ENCODE results near the gene NCKAP5. TPM values are rescaled to one million over a fixed set of nuclear protein-coding genes. Genes with fewer than 3 reads are reported as not detected.

The NCKAP5 gene
- total and polyA plus RNA-seq, 8 donors, result 0.23 to 1.5 (median 0.44) TPM

DNA sequence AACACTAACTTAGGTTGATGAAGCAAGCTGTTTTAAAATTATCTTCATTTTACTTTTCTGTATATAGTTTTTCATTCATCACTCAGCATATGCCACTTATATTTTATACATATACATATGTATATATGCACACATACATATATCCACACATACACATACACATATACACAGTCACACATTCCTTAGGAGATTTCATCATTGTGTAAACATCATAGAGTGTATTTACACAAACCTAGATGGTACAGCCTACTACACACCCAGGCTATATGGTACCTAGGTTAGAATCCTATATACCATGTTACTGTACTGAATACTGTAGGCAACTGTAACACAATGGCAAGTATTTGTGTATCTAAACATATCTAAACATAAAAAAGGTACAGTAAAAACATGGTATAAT, 602.8 kb downstream of the NCKAP5 start:
- H3K27me3 ChIP-seq, result no peaks in the 10 kb centered on the region
- H3K36me3 ChIP-seq, result no peaks in the 10 kb centered on the region
- no peaks in the 10 kb centered on the region for H3K9me3 ChIP-seq
- TF ChIP-seq, protein P1, sequence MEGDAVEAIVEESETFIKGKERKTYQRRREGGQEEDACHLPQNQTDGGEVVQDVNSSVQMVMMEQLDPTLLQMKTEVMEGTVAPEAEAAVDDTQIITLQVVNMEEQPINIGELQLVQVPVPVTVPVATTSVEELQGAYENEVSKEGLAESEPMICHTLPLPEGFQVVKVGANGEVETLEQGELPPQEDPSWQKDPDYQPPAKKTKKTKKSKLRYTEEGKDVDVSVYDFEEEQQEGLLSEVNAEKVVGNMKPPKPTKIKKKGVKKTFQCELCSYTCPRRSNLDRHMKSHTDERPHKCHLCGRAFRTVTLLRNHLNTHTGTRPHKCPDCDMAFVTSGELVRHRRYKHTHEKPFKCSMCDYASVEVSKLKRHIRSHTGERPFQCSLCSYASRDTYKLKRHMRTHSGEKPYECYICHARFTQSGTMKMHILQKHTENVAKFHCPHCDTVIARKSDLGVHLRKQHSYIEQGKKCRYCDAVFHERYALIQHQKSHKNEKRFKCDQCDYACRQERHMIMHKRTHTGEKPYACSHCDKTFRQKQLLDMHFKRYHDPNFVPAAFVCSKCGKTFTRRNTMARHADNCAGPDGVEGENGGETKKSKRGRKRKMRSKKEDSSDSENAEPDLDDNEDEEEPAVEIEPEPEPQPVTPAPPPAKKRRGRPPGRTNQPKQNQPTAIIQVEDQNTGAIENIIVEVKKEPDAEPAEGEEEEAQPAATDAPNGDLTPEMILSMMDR (IDR thresholded peaks at IDR 0.05), result no peak
- intact Hi-C loops (cut with DNase I), result no loop called here
- H3K27ac ChIP-seq, result no peak overlapping the region
- no peak for ATAC-seq
- FAIRE-seq, result no peak
- H3K4me1 ChIP-seq, result no peaks in the 10 kb centered on the region
- DNase-seq, result no peak
- H3K4me3 ChIP-seq, result no peak overlapping the region

DNA sequence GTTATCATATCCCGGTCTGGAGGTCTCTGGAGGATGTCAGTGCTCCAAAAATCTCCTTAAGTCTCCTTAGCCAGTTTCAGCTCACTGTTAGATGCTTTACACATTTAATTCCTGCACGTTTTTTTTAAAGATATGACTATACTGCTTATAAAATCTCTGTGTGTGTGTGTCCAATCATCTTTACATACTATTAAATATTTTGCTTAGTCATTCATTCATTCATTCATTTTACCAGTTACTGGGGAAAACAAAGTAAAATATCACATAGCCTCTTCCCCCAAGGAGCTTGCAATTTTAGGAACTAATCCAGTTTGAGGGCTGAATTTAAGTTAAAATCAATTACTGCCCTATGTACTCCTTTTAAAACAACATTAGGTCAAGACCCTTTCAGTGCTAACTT, 605.1 kb downstream of the NCKAP5 start:
- H3K4me1 ChIP-seq, result no peaks in the 10 kb centered on the region
- no peak for FAIRE-seq
- WGBS, 2 donors, result 54 to 60% methylated on average over 2 of the region's 2 CpGs
- TF ChIP-seq, protein P1 (IDR thresholded peaks at IDR 0.05), result no peak
- H3K36me3 ChIP-seq, result no peaks in the 10 kb centered on the region
- no peak for ATAC-seq
- H3K9me3 ChIP-seq, result no peaks in the 10 kb centered on the region
- no peak for DNase-seq
- intact Hi-C loops (cut with DNase I), result no loop called here
- no peak overlapping the region for H3K4me3 ChIP-seq
- no peaks in the 10 kb centered on the region for H3K27me3 ChIP-seq
- H3K27ac ChIP-seq, result no peak overlapping the region

DNA sequence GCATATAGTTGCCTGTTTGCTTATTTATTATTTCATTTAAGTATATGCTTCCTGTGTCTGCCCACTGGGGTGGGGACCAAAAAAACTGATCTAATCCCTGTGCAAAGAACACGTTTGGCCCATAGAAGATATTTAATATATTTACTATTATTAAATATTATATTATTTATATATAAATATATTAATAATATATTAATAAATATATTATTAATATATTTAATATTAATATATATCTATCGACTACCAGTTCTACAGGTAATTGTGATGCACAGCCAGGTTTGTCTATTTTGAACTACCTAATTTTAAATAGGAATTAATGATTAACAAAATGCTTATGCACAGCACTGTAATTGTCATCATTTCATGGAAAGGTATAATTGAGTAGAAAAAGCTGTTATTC, 609.4 kb downstream of the NCKAP5 start:
- no peaks in the 10 kb centered on the region for H3K36me3 ChIP-seq
- H3K9me3 ChIP-seq, result no peaks in the 10 kb centered on the region
- no peaks in the 10 kb centered on the region for H3K4me1 ChIP-seq
- WGBS, 2 donors, result 76 to 84% methylated on average over 2 of the region's 2 CpGs
- TF ChIP-seq, protein P1 (IDR thresholded peaks at IDR 0.05), result no peak
- H3K27ac ChIP-seq, result no peak overlapping the region
- FAIRE-seq, result peak; percentile 13
- no peak for ATAC-seq
- intact Hi-C loops (cut with DNase I), result no loop called here
- no peak for DNase-seq
- no peaks in the 10 kb centered on the region for H3K27me3 ChIP-seq
- H3K4me3 ChIP-seq, result no peak overlapping the region

DNA sequence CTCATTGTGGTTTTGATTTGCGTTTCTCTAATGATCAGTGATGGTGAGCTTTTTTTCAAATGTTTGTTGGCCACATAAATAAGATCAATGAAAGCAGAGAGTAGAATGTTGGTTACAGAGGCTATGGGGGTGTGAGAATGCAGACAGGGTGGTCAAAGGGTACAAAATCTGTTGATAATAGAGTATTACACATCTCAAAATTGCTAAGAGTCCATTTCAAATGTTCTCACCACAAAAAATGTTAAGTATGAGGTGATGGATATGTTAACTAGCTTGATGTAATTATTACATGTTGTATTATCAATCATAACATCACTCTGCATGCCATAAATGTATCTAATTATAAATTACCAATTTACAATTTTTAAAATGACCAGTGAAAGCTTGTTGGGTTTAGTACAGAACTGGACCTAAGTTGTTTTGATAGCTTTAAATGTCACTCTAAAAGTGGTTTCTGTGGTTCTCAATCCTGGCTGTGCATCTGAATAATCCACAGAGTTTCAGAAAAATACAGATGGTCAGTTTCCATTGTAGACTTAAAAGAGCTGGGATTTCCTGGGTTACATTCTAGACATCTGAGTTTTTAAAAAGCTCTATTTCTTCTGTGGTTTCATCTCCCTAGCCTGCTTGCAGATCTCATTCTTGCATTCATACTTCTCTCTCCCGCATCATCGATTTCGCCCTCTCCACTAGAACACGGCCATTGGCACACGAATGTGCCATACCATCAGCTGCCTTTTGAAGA, 612.2 kb downstream of the NCKAP5 start:
- FAIRE-seq (no peak), DNase-seq (no peak), ATAC-seq (no peak)
- H3K4me1 ChIP-seq, result no peaks in the 10 kb centered on the region
- no peaks in the 10 kb centered on the region for H3K9me3 ChIP-seq
- no peaks in the 10 kb centered on the region for H3K27me3 ChIP-seq
- 82 to 95% methylated on average over 6 of the region's 6 CpGs for WGBS, 2 donors
- no peak overlapping the region for H3K27ac ChIP-seq
- no peaks in the 10 kb centered on the region for H3K36me3 ChIP-seq
- intact Hi-C loops (cut with DNase I), result no loop called here
- no peak overlapping the region for H3K4me3 ChIP-seq
- TF ChIP-seq, protein P1 (IDR thresholded peaks at IDR 0.05), result no peak

DNA sequence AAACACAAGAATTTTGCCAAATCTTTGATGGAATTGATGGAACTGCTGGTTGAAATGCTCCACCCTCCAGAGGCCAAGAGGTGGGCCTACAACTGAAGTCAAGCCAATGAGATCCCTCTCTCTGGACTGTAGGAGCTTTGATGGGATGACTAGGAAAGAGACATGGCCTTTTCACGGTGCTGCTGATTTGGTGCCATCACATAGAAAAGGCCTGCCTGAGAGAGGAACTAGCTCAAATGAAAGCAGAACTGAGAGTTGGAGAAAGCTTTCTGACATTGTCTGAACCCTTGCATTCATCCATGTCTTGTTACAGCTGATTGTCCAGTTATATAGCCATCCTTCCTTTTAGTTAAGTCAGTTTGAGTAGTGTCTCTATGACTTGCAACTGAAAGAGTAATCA, 614.5 kb downstream of the NCKAP5 start:
- intact Hi-C loops (cut with DNase I), result no loop called here
- WGBS, 2 donors, result 93 to 95% methylated on average over 1 of the region's 1 CpG
- TF ChIP-seq, protein P1 (IDR thresholded peaks at IDR 0.05), result no peak
- no peak for FAIRE-seq
- no peak for ATAC-seq
- Histone ChIP-seq H3K36me3 (no peaks in the 10 kb centered on the region), H3K4me1 (no peaks in the 10 kb centered on the region), H3K9me3 (no peaks in the 10 kb centered on the region), H3K27ac (no peak overlapping the region), H3K4me3 (no peak overlapping the region), H3K27me3 (no peaks in the 10 kb centered on the region)
- no peak for DNase-seq

Measured in pancreas (tissue), 10 donors.